GM19455 (cell line): ENCODE results near the gene MUCL1.
"Not testable (repeated sequence)": the region's sequence is repeated elsewhere in the genome, so short reads cannot be mapped to it uniquely, and the experiment has no call there.

ENCODE experiments used
- ATAC-seq: cut with Tn5 transposase; IDR thresholded peaks from one replicate; pipeline ENCODE4 v1.9.1; 2021; ENCODE audit not compliant: unreplicated experiment

Gene MUCL1, protein sequence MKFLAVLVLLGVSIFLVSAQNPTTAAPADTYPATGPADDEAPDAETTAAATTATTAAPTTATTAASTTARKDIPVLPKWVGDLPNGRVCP

DNA sequence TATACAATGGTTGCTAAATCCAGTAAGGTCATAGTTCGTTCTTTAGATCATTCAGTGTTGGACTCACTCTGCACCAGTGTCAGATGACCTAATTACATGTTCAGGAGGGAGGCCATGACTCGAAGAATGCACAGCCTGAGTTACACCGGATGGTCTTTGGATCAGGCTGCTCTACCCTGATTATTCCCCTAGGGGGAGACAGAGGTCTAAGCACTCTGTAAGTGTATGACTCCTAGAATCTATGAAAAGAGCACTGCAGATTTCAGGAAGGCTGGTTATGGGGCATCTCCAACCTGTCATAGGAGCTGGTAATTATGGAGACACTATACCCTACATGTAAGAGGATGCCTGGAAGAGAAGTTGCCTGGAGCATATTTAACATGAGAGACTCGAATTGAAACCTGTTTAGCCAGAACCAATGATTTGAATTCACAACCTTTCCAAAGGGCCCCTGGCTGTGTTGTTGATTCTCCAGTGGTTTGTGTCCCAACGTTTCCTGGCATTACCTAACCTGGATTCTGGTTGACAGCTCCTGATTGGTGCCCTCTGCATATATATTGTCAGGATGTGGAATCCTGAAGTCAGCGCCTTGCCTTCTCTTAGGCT lies at the start of gene MUCL1:
Gene MUCL1, plus strand, starts transcription at position 584 of the 606 bp plus-strand sequence. CDS start 67 bp downstream, outside the sequence.
- ATAC-seq: peak; percentile 98

DNA sequence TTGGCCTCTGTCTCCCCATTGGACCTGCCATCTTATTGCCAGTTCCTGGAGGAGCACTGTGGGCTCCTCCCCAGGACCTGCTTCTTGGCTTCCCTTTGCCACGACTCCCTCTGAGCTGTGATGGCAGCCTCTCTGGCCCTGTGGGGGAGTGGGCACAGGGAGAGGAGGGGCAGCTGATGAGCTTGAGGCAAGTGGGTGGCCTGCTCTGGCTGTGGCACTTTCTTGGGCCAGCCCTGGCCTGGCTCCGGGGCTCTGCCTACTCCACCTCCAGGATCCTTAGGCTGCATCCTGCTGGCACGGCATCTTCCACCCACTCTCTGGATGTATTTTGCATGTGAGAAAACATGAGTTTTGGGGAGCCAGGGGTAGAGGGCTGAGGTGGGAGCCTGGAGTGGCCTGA lies 32.6 kb upstream of the MUCL1 start:
- ATAC-seq: no peak

DNA sequence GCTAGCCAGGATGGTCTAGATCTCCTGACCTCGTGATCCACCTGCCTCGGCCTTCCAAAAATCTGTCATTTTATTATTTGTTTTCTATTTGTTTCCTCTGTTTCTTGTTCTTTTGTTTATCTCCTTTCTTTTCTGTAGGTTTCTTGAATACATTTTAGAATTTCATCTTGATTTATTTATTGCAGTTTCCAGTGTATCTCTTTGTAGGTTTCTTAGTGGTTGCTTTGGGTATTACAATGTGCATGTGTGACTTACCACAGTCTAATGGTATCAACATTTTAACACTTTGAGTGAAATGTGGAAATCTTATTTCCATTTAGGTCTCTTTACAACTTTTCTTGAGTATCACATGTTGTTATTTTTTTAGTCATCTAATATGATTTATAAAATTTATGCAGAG lies 29.9 kb upstream of the MUCL1 start:
- ATAC-seq: no peak

DNA sequence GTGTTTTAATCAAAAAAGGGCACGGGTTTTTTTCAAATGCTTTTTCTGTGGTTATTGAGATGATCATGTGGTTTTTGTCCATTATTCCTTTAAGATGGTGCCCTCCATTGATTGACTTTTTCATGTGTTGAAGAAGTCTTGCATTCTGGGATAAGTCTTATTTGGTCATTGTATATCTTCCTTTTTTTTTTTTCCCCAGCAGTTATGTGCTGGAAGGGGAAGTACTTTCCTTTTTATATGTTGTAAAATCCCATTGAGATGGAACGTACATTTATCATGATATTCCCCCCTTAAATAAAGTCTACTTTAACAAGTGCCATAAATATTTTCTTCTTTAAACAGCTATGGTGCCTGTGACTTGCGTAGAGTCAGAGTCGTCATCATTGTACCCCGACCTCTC lies 24.8 kb upstream of the MUCL1 start:
- no peak for ATAC-seq

DNA sequence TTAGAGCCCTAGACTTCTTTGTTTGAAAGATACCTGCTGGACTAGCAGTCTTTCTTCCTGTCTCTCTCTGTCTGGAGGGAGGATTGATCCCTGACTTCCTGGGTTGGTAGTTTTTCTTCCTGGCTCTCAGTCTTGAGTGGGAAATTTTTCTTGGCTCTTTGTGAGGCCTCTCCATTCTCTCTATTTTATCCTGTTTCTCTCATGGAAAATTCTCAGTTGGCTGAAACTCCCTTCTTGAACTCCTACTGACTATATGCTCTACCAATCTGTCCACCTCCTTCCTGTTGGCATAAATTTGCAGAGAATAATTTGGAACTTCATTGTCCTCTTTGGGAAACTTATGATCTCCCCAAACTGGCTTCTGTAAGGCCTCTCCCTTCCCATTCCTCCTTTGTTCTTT lies 24.1 kb upstream of the MUCL1 start:
- ATAC-seq: no peak

DNA sequence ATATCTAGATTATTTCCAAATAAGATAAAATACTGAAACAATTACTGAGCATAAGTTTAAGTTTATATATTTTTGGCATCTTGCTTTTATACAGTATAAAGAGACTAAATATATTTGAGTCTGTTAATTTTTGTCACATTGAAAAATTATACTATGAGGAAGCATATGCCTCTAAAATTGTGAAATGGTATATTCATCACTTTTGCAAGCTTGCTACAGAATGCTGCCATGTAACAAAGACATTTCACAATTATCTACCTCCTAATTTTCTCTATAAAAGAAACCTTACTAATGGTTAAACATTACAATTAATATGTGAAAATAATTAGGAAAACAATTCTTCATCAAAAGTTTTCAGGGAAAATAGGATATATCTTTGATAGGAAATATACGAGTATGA lies 22.7 kb upstream of the MUCL1 start:
- ATAC-seq: no peak

DNA sequence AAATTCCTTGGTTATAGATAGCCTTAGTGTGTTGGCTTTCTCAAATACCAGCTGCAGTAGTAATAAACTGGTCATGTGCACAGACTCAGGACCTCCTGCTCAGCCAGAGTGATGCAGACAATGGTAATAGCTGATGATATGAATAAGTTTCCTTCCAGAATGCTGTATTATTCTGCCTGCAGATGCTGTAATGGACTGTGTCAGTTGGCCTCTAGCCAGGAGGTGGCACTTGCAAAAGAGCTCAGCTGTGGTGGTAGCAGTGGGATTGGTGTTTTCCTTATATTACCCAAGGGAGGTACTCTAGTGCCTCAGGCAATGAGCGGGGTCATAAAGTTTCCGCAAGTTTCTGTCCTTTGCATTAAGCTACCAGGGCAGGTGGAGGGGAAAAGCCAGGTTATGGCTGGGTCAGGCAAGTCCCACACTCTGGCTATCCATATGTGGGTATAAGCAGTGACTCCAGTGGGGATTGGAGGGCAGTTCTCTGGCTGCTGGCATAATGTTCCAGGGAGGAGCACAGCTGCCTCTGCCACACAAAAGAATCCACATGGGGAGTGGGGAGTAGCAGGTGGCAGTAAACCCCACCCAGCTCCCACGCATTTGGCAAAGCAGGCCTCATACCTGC lies 14.0 kb upstream of the MUCL1 start:
- no peak for ATAC-seq

DNA sequence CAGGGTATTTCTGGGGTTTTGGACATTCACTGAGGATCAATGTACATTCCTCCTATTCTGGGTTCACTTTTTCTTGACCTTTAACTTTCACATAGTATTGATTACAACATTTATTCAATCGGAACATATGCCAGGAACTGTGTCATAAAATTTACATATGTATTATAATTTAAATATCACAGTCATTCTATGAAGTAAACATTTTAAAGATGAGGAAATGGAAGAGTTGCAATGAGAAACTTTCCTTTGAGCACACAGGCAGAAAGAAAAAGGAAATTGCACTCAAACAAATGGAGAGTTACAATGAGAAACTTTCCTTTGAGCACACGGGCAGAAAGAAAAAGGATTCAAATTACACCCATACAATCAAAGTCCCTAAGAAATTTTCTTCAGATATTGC lies 3.1 kb downstream of the MUCL1 start:
- no peak for ATAC-seq

DNA sequence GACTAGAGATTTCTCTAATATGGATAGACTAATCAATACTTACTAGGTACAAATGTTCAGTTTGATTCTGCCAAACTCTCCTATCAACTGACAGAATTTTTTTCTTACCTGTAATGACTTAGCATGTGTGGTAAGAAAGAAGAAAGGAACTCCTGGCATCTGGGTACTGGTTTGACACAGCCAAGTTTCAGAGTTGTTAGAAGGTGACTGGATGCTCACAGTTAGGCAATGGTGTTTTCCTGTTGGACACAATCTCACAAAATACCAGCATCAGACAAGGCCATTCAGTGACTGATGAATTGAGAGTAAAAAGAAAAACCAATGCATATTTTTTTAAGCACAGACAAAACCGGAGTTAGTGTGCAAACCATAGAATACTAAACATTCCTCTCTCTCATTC lies 4.2 kb downstream of the MUCL1 start:
- no peak for ATAC-seq

DNA sequence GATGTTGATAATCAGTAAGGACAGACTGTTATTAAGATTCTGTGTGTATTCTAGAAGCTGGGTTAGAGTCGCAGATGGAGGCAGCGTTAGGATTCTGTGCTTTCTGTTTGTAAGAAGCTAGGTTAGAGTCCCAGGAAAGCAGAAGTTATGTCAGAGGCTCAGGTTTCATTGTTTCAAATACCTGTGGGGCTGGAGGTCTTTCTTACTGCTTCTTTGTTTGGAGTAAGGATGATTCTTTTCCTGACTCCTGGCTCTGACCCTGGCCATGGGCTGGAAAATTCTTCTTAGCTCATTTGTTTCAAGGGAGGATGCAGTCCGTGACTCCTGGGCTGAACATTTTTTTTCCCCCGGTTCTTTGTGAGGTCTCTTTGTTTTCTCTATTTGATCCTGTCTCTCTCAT lies 5.2 kb downstream of the MUCL1 start:
- no peak for ATAC-seq

DNA sequence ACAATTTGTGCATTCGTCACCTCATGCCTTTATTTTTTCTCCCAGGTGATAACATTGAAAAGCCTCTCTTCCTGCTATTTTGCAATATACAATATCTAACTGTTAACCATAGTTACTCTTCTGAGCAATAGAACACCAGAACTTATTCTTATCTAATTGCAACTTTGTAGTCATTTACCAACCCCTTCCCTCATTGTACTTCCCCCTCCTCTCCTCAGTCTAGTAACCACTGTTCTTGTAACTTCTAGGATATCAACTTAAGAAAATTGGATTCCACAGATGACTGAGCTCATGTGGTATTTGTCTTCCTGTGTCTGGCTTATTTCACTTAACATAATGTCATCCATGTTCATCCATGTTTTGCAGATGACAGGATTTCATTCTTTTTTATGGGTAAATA lies 7.6 kb downstream of the MUCL1 start:
- no peak for ATAC-seq

DNA sequence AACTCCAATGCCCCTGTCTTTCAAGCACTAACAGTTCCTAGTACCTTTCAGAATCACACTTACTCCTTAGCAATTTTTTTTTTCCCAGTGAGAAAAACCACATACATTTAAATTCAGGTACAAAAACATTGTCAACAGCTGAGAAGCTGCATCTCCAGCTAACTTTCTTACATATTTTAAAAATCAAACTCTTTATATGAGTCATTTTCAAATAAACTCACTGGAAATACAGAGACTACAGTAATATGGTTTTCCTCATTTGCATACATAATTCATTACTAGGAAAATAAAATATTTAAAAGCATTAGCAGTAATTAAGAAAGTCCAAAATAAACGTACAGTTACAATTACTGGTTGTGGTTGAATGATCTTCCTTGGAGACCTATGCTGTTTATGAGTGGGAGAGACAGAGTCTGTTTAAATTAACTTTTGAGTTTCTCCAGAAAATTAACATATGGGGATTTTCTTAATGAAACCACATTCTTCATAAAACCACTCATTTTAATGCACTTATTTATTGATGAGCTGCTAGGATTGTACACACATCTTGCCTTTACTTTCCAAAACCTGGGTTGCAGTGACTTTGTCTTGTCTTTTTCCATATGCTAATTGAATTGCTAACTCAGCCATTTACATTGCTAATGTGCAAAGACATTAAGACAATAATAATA lies 9.8 kb downstream of the MUCL1 start:
- ATAC-seq: no peak

DNA sequence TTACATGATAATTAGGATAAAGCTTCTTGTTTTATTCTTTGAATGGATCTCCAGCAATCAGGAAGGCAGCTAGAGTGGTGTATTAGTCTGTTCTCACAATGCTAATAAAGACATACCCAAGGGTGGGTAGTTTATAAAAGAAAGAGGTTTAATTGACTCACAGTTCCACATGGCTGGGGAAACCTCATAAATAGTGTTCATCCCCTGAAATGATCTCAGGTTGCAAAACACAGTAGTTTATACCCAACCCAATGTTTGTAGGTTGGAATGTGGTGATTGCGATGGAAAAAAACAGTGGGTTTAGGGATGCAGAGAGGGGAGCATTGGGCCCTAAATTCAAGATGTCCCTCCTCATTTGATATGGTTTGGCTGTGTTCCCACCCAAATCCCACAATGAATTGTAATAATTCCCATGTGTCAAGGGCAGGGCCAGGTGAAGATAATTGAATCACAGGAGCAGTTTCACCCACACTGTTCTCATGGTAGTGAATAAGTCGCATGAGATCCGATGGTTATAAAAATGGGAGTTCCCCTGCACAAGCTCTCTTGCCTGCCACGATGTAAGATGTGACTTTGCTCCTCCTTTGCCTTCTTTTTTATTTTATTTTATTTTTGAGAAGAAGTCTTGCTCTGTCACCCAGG lies 11.5 kb downstream of the MUCL1 start:
- no peak for ATAC-seq

DNA sequence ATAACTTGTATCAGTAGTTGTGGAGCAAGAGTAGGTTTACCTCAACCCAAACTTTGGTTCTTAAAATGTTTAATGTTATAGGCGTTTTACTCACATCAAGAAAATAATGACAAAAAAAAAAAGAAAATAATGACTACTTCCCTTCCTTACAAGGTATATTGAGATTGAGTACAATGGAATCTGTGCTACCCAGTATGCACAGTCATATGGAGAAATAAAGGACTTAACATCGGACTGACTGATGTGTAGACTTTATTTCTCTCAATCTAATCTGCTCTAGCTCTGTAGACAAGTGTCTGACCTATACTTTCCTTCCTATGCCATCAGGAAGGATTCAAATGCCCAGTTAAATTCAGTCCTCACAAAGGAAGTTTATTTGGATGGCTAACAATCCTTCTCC lies 14.4 kb downstream of the MUCL1 start:
- ATAC-seq: no peak

DNA sequence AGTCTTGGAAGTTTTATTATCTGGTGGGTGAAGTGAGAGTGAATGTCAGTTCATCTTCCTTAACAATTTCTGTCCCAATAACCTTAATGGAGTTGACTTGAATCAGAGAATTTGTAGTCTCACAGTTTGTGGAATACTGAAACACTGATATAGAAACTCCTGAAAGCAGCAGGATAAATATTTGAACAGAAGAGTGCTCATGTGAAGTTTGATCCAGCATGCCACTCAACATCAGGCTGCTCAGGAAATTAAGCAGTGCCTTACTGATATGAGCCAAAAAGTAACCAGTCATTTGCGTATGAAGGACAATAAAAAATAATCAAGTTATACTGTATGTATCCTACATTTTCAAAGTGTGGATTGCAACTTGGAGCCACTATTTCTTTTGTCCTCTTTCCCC lies 15.7 kb downstream of the MUCL1 start:
- no peak for ATAC-seq

DNA sequence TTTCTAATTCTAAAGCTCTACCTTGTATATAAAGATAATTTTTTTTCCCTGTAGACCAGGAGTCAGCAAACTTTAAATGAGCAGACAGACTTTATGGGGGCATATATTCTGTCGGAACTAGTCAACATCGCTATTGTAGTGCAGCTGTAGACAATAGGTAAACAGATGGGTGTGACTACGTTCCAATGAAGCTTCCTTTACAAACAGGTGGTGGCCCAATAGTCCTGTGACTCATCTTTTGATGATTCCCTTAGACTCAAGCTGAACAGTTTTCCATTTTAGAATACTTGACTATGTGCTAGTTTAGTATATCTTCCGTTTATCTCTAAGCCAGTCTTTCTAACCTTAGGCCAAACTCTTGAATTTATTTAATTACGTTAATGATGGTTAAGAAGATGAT lies 16.3 kb downstream of the MUCL1 start:
- no peak for ATAC-seq

DNA sequence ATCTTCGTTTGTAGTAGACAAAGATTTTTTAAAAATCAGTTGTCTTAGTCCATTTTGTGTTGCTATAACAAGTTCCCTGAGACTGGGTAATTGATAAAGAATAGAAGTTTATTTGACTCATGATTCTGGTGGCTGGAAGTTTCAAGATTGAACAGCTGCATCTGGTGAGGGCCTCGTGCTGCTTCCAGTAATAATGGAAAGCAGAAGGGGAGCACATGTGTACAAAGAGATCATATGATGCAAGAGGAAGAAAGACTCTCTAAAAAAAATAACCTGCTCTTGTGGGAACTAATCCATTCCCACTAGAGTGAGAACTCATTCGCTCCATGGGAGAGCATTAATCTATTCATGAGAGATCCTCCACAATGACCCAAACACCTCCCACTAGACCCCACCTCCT lies 24.8 kb downstream of the MUCL1 start:
- ATAC-seq: no peak

DNA sequence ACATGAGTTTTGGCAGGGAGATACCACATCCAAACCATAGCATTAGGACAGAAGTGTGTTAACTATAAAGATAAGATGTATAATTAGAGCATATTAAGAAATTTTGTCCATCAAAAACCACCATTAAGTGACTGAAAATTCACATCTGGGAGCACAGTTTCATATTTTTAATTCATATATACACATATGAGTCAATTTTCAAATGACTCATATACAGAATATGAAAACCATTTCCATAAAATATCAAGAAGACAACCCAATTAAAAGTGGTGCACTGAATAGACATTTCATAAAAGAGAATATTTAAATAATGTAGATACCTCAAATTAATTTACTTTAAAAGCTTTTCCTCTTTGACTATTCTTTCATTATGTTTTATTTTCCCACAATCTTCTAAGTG lies 25.3 kb downstream of the MUCL1 start:
- ATAC-seq: no peak

DNA sequence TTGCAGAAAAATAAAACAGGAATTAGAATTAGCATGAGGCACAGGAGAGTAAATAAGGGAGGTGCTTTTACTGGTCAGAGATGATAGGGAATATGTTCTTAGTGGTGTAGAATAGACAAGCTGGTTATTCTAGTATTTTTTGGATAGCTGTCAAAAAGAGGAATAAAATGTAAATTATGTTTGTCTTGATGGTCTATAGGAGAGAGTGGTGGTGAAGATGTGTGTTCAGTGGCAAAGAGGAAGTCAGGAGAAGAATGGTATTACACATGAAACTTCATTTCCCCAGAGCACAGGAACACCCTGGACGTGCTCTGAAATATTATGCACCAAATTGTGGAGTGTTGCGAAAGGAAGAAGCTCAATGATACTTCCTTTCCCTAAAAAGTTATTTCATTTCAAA lies 27.8 kb downstream of the MUCL1 start:
- ATAC-seq: no peak

DNA sequence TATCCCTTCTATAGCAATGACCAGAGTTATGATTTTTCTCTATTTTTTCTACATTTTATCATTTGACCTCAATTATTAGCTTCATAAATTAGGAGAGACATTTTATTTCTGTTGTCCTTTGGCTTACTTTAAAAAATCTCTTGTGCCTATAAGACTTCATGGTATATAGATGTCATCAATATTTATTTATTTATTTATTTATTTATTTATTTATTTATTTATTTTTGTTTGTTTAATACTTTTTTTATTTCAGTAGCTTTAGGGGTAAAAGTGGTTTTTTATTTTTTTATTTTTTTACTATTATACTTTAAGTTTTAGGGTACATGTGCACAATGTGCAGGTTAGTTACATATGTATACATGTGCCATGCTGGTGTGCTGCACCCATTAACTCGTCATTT lies 28.3 kb downstream of the MUCL1 start:
- not testable (repeated sequence) for ATAC-seq

DNA sequence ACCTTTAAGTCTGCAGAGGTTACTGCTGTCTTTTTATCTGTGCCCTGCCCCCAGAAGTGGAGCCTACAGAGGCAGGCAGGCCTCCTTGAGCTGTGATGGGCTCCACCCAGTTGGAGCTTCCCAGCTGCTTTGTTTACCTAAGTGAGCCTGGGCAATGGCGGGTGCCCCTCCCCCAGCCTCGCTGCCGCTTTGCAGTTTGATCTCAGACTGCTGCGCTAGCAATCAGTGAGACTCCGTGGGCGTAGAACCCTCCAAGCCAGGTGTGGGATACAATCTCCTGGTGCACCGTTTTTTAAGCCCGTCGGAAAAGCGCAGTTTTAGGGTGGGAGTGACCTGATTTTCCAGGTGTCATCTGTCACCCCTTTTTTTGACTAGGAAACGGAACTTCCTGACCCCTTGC lies 34.1 kb downstream of the MUCL1 start:
- ATAC-seq: not testable (repeated sequence)

DNA sequence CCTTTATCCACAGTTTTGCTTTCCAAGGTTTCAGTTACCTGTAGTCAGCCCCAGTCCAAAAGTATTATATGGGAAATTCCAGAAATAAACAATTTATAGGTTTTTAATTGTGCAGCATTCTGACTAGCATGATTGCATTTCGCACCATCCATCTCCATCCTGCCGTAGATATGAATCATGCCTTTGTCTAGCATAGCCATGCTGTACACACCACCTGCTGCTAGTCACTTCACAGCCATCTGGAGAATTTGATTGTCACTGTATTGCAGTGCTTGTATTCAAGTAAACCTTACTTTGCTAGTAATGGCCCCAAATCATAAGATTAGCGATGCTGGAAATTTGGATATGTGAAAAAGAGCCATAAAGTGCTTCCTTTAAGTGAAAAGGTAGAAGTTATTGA lies 36.0 kb downstream of the MUCL1 start:
- no peak for ATAC-seq
